CD4-positive, alpha-beta T cell treated with Interferon gamma for 1 hour (primary cell): ENCODE data around the gene NF1.
A peak's percentile ranks its signal among the peaks of the same experiment; 100 is the strongest.
"Not testable (repeated sequence)": the region's sequence is repeated elsewhere in the genome, so short reads cannot be mapped to it uniquely, and the experiment has no call there.

Experiments
- DNase-seq: peaks from one replicate; pipeline ENCODE4 v3.0.0-alpha.2; 2020

NF1 gene

DNA sequence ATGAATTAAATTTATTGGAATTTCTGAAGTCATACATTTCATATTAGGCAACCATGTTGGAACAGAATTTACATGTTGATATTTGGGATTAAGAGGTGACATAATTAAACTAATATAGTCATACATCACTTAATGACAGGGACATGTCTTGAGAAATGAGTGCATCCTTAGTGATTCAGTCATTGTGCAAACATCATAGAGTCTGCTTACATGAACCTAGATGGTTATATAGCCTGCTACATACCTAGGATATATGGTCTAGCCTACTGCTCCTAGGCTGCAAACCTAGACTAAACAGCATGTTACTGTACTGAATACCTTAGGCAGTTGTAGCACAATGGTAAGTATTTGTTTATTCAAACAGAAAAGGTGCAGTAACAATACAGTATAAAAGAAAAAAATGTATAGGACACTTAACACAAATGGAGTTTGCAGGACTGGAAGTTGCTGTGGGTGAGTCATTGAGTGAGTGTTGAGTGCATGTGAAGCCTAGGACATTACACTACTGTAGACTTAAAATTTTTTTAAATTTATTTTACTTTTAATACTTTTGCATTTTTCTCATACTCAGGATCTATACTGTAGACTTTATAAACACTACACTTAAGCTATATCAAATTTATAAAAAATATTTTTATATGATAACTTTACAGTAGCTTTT is 116.7 kb downstream of the NF1 start:
- no peak for DNase-seq

DNA sequence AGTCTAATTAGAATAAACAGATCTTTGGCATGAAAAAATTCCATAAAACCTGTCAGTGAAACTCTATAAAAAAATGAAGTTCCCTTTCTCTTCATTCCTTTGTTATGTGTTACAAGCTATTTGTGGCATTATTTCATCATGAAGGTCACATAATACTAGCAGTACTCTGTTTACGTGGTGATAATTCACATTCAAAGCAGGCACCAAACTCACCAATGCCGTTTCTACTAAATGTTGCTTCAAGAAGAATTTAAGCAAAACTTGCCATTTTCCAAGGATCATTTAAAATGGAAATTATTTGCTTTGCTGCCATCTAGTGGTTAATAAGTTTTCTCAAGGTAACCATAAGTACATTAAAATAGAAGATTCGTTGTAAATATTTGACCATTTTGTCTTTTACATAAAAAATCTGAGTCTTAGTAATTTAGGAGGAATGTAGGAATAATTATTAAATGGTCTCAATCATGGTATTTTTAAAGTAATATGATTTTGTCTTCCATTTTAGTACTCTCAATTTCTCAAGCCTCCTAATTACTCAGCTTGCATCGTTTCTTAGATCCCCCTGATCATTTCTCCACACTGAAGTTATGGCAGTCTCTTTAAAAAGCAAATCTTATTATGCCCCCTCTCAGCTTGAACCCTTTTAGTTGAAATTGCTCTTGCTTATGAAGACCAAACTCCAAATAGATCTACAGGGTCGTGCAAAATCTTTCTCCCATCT is 121.4 kb downstream of the NF1 start:
- DNase-seq, result no peak

DNA sequence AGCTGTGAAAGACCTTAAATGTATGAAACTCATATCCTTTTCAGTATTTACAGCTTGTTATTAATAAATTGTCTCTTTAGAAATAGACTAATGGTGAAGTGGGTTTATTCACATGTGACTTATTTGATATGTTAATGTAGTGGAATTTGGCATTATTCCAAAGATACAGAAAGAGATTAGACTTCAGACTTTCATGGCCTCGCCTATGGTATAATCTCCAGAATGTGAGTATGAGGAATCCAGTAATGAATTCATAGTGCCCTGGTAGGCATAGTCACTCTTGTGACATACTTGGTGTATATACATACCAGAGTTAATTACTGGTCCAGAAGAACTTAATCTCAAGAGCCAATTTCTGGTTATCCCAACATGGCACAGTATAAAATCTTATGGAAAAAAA is 129.6 kb downstream of the NF1 start:
- no peak for DNase-seq

DNA sequence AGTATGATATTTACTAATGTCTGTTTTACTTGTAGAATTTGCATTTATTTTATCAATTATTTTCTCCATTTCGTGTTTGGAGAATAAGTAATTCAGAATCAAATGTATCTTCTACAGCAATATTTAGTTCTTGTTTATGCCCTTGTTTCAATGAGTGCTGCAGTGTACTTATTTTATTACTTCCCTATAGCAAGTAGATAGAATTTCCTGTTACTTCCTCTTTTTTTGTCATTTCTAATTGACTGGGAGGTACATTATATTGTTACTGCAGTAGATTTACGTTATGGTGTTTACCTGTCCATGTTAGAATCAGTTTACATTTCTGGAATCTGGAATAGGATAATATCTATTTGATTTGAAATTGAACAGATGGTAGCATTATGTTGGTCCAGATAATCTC is 131.1 kb downstream of the NF1 start:
- DNase-seq, result no peak

DNA sequence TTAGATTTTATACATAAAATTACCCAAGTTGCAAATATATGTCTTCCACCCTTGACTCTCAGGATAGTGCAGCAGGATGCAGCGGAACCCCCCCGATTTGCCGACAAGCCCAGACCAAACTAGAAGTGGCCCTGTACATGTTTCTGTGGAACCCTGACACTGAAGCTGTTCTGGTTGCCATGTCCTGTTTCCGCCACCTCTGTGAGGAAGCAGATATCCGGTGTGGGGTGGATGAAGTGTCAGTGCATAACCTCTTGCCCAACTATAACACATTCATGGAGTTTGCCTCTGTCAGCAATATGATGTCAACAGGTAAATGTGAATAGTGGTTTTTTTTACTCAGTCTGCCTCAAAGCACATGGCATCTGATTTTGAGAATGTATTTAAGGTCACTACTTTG is 131.6 kb downstream of the NF1 start:
- no peak for DNase-seq

DNA sequence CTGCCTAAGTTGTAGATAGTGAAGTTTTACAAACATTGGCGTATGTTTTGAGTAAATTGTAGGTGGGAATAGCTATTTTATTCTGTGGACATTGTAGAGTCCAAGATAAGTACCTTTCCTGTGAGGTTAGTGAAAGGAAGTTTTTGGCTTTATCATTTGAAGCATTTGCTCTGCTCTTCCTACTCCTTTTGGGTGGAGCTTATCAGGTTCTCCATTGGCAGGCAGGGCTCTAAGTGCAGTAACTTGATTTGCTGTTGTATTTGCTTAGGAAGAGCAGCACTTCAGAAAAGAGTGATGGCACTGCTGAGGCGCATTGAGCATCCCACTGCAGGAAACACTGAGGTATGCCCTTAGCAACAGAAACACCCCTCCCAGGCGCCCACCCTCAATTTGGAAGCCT is 132.2 kb downstream of the NF1 start:
- DNase-seq, result no peak

DNA sequence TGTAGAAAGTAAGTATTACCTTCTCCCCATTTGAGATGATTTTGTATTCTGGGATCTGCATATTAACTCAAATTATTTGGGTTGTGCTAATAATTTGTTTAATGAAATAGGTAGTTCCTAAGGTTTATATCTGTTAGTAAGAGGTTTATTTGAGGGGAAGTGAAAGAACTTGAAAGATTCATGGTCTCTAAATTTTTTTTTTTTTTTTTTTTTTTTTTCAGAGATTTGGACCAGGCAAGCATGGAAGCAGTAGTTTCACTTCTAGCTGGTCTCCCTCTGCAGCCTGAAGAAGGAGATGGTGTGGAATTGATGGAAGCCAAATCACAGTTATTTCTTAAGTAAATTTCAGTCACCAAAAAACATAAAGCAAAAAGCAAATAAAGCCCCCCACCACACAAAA is 137.1 kb downstream of the NF1 start:
- no peak for DNase-seq

DNA sequence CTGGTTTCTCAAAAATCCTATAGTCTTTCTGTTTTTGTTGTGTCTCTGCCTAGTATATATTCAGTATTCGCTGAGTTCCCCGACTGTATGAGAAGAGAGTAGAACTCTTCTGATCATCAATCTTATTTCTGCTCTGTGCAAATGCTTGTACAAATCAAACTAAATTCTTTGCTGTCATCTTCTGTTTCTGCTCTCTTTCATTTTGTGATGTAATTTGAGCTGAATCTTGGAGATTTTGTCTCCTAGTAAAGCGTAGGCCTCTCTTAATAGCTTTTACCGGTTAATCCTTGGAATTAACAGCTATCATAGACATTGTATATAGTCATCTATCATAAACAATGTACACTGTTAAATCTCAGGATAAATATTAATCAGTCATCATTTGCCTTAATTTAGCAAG is 140.3 kb downstream of the NF1 start:
- DNase-seq, result no peak

DNA sequence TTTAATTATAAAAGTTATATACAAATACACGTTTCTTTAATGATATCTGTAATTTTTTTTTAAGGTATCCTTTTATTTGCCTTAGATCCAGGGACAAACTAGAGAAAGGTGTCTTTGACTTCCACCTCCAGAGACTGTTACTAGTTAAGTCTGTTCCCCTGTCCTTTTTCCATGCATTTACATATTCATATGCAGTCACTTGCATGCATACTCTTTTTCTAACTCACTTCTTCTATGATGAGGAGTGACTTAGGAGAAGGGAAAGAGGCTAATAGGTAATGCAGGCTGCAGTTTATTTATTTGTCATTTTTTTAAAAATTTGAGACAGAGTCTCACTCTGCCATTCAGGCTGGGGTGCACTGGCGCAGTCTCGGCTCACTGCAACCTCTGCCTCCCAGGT is 141.4 kb downstream of the NF1 start:
- DNase-seq, result no peak

DNA sequence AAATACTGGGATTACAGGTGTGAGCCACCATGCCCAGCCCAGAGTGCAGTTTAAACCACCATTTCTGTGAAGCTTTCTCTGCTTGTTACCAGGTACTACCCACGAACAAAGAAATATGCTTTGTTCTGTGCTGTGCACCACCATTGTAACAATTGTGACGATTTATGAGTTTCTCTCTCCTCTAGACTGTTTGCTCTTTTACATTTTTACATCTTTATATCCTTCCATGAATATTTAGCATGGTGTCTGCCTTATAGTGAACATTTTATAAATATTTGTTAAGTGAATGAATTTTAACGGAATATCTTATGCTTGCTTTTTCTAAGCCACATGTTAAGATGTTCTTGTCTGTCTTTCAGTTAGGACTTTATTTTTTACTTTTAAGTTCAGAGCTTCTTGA is 141.9 kb downstream of the NF1 start:
- no peak for DNase-seq

DNA sequence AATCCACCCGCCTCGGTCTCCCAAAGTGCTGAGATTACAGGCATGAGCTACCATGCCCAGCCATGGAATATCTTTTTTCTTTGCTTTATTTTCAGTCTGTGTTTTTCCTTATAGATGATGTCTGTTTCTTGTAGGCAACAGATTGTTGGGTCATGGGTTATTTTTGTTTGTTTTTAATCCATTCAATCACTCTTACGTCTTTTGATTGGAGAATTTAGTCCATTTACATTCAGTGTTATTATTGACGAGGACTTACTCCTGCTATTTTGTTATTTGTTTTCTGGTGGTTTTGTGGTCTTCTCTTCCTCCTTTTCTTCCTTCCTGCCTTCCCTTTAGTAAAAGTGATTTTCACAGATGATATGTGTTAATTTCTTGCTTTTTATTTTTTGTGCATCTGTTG is 146.3 kb downstream of the NF1 start:
- no peak for DNase-seq

DNA sequence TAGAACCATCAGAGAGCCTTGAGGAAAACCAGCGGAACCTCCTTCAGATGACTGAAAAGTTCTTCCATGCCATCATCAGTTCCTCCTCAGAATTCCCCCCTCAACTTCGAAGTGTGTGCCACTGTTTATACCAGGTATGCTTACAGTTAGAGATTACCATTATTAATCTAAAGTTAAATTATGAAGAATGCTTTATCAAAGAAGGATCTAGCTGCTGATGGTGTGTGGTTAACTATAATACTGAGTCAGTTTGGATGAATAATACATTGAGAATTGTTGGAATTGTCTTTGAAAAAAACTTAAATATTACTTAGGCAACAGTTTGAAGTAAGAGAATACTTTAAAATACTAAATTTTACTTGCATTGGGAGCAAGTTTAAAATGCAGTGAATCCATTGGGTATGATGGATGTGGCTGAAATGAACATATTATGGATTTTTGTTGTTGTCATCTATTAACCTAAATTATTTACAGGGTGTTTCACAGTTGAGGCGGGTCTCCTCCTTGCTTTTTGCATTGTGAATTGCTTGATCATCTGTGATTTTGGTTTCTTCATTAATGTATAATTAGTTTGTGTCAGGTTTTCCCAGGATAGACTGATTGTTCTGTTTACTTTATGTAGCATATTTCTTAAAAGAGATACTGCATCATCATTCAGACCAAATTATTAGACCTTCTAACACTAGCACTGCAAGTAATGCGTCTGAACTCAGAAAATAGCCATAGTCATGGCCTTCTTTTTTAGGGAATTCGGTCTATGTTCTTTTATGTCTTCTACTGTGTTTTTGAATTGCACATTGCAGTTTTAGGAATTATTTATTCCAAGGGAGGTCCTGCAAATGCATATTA is 154.4 kb downstream of the NF1 start:
- DNase-seq, result no peak

DNA sequence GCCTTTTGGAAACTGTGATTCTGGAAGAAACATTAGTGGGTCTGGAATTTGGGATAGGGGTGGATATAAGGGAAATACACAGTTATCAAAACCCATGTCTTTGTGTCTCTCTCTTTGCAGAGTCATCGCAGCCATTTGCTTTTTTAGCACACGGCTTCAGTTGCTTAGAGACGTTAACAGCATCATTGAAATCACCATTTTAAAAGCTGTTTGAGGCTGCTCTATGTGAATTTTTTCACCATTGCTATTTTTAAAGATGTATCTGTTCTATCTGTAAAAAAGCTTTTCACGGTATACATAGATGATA is 155.0 kb downstream of the NF1 start:
- no peak for DNase-seq

DNA sequence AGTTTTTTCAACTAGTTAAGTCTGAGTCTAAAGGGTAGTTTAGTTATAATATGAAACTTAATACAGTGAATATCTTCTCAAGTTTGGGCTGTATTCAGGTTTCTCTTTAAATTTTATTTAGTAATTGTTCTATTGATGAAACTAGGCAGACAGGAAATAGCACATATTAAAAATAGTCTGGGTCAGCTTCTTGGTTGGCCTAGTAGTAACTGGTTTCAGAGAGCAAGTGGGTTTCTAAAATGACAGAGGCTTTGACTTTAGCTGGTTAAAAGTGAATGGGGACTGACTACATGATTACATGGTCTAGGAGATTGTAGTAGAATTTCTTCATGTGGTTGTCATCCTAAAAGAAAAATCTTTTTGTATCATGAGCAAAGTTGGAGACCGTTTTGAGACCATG is 155.5 kb downstream of the NF1 start:
- DNase-seq, result no peak

DNA sequence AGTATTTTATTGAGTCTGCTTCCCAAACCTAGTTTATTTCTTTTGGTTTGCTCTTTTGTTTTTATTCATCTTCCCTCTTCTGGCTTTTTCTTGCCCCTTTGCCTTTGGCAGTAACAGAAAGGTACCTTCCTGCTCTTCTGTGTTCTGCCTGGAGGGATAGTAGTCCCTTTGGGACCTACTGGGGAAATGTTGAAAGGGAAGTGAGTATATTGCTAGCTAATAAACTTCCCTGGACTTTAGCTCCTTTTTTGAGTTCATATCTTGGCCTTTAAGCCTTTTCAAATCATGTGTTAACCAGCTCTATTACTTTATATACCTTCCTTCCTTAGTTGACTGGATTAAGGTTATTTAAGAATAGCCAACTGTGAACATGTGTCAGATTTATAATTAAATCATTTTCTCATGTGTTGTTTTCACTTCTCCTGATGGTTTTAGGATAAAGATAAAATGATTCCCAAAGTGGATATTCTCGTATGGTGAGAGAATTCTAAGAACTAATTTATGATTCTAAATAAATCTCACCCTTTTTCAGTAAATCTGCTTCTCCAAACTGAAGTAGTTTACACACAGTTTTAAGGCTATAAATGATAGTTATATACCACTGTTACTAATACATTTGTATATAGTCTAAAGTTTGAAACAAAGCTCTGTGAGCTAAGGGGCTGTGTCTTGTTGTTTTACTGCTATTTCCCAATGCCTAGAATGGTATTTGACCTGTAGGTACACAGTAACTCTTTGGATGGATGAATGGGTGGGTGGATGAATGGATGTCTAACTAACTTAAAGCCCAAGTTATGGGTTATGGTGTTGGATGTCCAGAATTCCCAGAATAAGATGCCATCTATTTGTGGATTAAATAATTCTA is 156.6 kb downstream of the NF1 start:
- DNase-seq, result no peak

DNA sequence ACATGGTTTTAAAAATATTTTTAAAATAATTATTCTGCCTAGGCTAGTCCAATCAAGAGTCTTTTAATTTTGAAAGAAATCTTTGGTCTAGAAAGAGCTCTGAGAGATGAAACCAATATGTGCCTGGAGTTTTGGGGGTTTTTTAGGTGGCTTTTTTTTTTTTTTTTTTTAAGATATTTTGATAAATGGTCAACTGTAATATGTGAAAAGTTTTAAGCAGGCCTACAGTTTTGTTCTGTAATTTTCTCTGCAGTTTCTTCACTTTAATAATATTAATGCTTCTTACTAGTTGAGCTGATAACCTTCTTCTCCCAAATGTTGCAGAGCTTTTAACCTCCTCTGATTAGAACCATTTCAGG is 157.2 kb downstream of the NF1 start:
- DNase-seq, result no peak

DNA sequence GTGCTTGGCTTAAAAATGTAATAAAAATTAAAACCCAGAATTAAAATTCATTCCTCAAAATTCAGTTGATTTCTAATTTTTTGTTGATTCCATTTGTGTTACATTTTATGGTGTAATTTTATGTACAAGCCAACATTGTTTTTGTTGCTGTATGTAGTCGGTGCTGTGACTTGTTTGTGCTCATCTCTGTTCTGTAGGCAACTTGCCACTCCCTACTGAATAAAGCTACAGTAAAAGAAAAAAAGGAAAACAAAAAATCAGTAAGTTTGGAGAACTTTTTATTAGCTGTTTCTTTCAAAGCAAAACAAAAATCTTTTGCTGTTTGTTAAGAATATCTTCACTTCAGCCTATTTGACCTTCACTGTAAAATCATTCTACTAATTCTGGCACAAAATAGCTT is 158.0 kb downstream of the NF1 start:
- no peak for DNase-seq

DNA sequence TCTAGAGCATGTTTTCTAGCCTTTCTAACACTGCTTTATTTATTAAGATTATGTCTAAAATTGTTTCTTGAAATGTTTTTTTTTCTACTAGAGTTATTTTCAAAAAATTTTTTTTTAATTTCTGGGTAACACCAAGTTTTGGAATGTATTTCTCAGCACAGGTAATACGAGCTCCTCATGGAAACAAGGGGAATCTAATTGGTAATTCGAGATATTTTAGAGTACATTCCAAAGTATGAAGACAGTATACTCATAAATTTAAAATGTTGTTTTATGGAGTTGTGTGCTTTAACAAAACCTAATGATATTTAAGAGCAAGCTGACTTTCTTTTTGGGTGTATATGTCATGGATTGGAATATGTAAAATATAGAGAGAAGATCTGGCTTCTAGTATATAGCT is 159.9 kb downstream of the NF1 start:
- DNase-seq, result no peak

DNA sequence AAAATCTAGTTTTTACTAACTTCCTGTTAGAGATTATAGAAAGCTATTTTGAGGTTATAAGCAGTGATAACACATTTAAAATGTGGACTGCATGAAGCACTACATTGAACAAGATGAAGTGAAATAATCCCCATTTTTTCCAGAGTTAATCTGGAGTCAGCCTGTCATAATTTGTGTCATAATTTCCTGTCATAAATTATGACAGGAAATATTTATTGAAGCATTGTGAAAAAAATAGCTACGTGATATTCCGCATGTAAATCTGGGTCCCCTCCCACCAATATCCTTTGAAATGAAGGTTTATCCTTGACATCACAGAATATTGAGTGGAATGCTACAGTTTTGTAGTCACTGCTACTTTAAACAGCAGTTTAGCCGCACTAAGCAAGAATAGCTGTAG is 162.2 kb downstream of the NF1 start:
- DNase-seq, result no peak

DNA sequence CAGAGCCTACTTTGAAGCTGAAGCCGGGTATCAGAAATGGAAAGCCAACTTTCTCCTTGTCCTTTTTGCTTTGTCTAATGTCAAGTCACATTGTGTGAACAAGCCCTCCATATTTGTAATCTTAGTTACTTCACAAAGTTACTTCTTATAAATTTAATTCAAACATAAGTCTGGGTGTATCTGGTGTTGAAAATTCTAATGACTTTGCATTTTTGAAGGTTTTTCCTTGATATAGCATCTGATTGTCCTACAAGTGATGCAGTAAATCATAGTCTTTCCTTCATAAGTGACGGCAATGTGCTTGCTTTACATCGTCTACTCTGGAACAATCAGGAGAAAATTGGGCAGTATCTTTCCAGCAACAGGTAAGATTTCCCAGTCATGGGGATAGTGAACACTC is 165.4 kb downstream of the NF1 start:
- DNase-seq, result no peak

DNA sequence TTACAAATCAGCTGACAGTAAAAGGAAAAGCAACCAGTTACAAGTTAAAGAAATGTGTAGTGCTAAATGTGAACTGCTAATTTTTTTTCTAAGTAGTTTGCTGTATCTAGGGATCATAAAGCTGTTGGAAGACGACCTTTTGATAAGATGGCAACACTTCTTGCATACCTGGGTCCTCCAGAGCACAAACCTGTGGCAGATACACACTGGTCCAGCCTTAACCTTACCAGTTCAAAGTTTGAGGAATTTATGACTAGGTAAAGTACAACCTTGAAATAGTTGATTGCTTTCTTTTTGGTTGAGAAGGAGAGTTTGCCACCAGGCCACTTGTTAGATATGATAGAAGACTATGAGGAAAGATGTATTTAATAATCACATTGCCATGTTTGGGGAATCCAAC is 166.8 kb downstream of the NF1 start:
- DNase-seq, result no peak

DNA sequence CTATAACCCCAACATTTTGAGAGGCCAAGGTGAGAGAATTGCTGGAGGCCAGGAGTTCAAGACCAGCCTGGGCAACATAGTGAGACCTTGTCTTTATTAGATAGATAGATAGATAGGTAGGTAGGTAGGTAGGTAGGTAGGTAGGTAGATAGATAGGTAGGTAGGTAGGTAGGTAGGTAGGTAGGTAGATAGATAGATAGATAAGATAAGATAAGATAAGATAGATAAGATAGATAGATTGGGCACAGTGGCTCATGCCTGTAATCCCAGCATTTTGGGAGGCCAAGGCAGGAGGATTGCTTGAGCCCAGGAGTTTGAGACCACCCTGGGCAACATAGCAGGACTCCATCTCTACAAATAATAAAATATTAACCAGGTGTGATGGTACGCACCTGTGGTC is 168.1 kb downstream of the NF1 start:
- DNase-seq, result not testable (repeated sequence)

DNA sequence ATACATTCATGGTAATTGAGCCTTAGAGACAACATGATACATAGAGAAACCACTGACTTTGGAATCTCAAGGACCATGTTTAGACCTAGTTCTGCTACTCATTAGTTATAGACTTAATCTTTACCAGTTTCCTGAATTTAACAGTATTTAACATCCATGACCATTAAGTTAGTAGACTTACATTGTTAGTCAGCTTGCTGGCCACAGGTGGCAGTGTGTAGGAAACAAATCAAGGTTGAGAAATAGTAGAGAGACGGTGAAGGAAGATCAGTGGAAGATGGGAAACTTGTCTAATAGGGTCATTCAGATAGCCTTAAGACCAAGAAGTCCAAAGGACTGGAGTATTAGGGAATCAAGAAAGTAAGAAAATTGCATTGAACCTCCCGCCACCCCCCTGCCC is 171.3 kb downstream of the NF1 start:
- peak; percentile 5 for DNase-seq
